Measurements from ENCODE around the gene SAT1. TPM values are rescaled to one million over a fixed set of nuclear protein-coding genes. Genes with fewer than 3 reads are reported as not detected.

SAT1 gene
- total and polyA plus RNA-seq, 2 donors (not counting 1 experiment from before 2014, with no cell fraction given) = 118 to 148 TPM

GRCh38 chrX:23810279-23810678 lies 27.3 kb downstream of the SAT1 start:
- Histone ChIP-seq H3K9ac (ENCODE audit: insufficient read depth, low read length) (no peak overlapping the region), H3K27ac (ENCODE audit: insufficient read depth, low read length) (no peak overlapping the region), H3K4me3 (replicated peaks in 1 of 4; ENCODE audit: control extremely low read depth in 1 of 4, insufficient read depth in 1 of 4, low read depth in 3 of 4, low read length in 4 of 4) (no peak overlapping the region), H3K4me2 (ENCODE audit: extremely low read depth, insufficient read depth, low read length) (no peak overlapping the region), H4K20me1 (ENCODE audit: control insufficient read depth, extremely low read depth, insufficient read depth, low read length) (no peaks in the 10 kb centered on the region), H3K79me2 (ENCODE audit: control insufficient read depth, insufficient read depth, low read length) (no peaks in the 10 kb centered on the region), H3K4me1 (ENCODE audit: control insufficient read depth, extremely low read depth, insufficient read depth, low read length) (no peaks in the 10 kb centered on the region), H3K27me3 (ENCODE audit: control insufficient read depth, insufficient read depth, low read length) (no peaks in the 10 kb centered on the region), H3K9me3 (ENCODE audit: control insufficient read depth, insufficient read depth, low read depth, low read length) (no peaks in the 10 kb centered on the region), H3K36me3 (ENCODE audit: control insufficient read depth, insufficient read depth, low read length) (no peaks in the 10 kb centered on the region), H2AFZ (ENCODE audit: low read length) (no peak overlapping the region)
- TF ChIP-seq EZH2 (IDR thresholded peaks at IDR 0.05; ENCODE audit: low read length, missing control alignments) (no peak), CTCF (conservative IDR thresholded peaks at IDR 0.05 in 1 of 2, IDR thresholded peaks at IDR 0.05 in 1 of 2; ENCODE audit: low read depth in 1 of 2, low read length in 2 of 2) (no peak)
- DNase-seq (ENCODE audit: low read depth in 2 of 2) = no peak

GRCh38 chrX:23811108-23811651 lies 28.2 kb downstream of the SAT1 start:
- Histone ChIP-seq H3K4me3 (replicated peaks in 1 of 4; ENCODE audit: control extremely low read depth in 1 of 4, insufficient read depth in 1 of 4, low read depth in 3 of 4, low read length in 4 of 4) (no peak overlapping the region), H2AFZ (ENCODE audit: low read length) (no peak overlapping the region), H3K4me2 (ENCODE audit: extremely low read depth, insufficient read depth, low read length) (no peak overlapping the region), H3K27ac (ENCODE audit: insufficient read depth, low read length) (no peak overlapping the region), H3K27me3 (ENCODE audit: control insufficient read depth, insufficient read depth, low read length) (no peaks in the 10 kb centered on the region), H3K4me1 (ENCODE audit: control insufficient read depth, extremely low read depth, insufficient read depth, low read length) (no peaks in the 10 kb centered on the region), H3K9ac (ENCODE audit: insufficient read depth, low read length) (no peak overlapping the region), H3K36me3 (ENCODE audit: control insufficient read depth, insufficient read depth, low read length) (no peaks in the 10 kb centered on the region), H3K79me2 (ENCODE audit: control insufficient read depth, insufficient read depth, low read length) (no peaks in the 10 kb centered on the region), H4K20me1 (ENCODE audit: control insufficient read depth, extremely low read depth, insufficient read depth, low read length) (no peaks in the 10 kb centered on the region), H3K9me3 (ENCODE audit: control insufficient read depth, insufficient read depth, low read depth, low read length) (no peaks in the 10 kb centered on the region)
- TF ChIP-seq CTCF (conservative IDR thresholded peaks at IDR 0.05 in 1 of 2, IDR thresholded peaks at IDR 0.05 in 1 of 2; ENCODE audit: low read depth in 1 of 2, low read length in 2 of 2) (no peak), EZH2 (IDR thresholded peaks at IDR 0.05; ENCODE audit: low read length, missing control alignments) (no peak)
- no peak for DNase-seq (ENCODE audit: low read depth in 2 of 2)

- Histone ChIP-seq H2AFZ (ENCODE audit: low read length) (no peak overlapping the region), H3K27ac (ENCODE audit: insufficient read depth, low read length) (no peak overlapping the region)
These were observed 28.7 kb downstream of the SAT1 start for GRCh38 chrX:23811656-23812055.

More at GRCh38 chrX:23811656-23812055, 28.7 kb downstream of the SAT1 start:
- Histone ChIP-seq H3K9me3 (ENCODE audit: control insufficient read depth, insufficient read depth, low read depth, low read length) (no peaks in the 10 kb centered on the region), H3K4me1 (ENCODE audit: control insufficient read depth, extremely low read depth, insufficient read depth, low read length) (no peaks in the 10 kb centered on the region), H3K36me3 (ENCODE audit: control insufficient read depth, insufficient read depth, low read length) (no peaks in the 10 kb centered on the region), H3K4me2 (ENCODE audit: extremely low read depth, insufficient read depth, low read length) (no peak overlapping the region), H3K79me2 (ENCODE audit: control insufficient read depth, insufficient read depth, low read length) (no peaks in the 10 kb centered on the region), H3K27me3 (ENCODE audit: control insufficient read depth, insufficient read depth, low read length) (no peaks in the 10 kb centered on the region), H4K20me1 (ENCODE audit: control insufficient read depth, extremely low read depth, insufficient read depth, low read length) (no peaks in the 10 kb centered on the region), H3K4me3 (replicated peaks in 1 of 4; ENCODE audit: control extremely low read depth in 1 of 4, insufficient read depth in 1 of 4, low read depth in 3 of 4, low read length in 4 of 4) (no peak overlapping the region), H3K9ac (ENCODE audit: insufficient read depth, low read length) (no peak overlapping the region)
- TF ChIP-seq CTCF (conservative IDR thresholded peaks at IDR 0.05 in 1 of 2, IDR thresholded peaks at IDR 0.05 in 1 of 2; ENCODE audit: low read depth in 1 of 2, low read length in 2 of 2) (no peak), EZH2 (IDR thresholded peaks at IDR 0.05; ENCODE audit: low read length, missing control alignments) (no peak)
- DNase-seq (ENCODE audit: low read depth in 2 of 2) = no peak

All from fibroblast of lung (primary cell).